GM23248 (cell line): ENCODE data around the gene KDM4B.

Experiments used
- EZH2 ChIP-seq: fragments of 200-600 bp; sonication (generic); IDR thresholded peaks from 2 replicates; pipeline ENCODE4 v1.6.1; 2018; ENCODE audit warnings: antibody characterized with exemption, mild to moderate bottlenecking; ENCODE audit not compliant: insufficient read depth, poor library complexity, severe bottlenecking
- EZH2phosphoT487 ChIP-seq: fragments of 200-600 bp; sonication (generic); IDR thresholded peaks from 2 replicates; pipeline ENCODE4 v1.6.1; 2018; ENCODE audit warnings: antibody characterized with exemption, moderate library complexity, mild to moderate bottlenecking, low read depth; ENCODE audit not compliant: insufficient read depth

- TF ChIP-seq EZH2 = no peak
- TF ChIP-seq EZH2phosphoT487 = no peak
Observed at GRCh38 chr19:5052945-5053485, 84.1 kb downstream of the KDM4B start.
